NCI-H69 (cell line): Measurements from ENCODE around the gene OR13D1.
"Not testable (repeated sequence)": the region's sequence is repeated elsewhere in the genome, so short reads cannot be mapped to it uniquely, and the experiment has no call there.

Source experiments
- DNase-seq: peaks from one replicate; lab custom pipeline; 2025; lab: John Stamatoyannopoulos, UW

Gene OR13D1, protein sequence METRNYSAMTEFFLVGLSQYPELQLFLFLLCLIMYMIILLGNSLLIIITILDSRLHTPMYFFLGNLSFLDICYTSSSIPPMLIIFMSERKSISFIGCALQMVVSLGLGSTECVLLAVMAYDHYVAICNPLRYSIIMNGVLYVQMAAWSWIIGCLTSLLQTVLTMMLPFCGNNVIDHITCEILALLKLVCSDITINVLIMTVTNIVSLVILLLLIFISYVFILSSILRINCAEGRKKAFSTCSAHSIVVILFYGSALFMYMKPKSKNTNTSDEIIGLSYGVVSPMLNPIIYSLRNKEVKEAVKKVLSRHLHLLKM

GRCh38 chr9:104694218-104694617, at the start of gene OR13D1:
TSS of gene OR13D1 (plus strand) at chr9:104694518. CDS start at chr9:104694518, 0 bp downstream.
- no peak for DNase-seq

DNA sequence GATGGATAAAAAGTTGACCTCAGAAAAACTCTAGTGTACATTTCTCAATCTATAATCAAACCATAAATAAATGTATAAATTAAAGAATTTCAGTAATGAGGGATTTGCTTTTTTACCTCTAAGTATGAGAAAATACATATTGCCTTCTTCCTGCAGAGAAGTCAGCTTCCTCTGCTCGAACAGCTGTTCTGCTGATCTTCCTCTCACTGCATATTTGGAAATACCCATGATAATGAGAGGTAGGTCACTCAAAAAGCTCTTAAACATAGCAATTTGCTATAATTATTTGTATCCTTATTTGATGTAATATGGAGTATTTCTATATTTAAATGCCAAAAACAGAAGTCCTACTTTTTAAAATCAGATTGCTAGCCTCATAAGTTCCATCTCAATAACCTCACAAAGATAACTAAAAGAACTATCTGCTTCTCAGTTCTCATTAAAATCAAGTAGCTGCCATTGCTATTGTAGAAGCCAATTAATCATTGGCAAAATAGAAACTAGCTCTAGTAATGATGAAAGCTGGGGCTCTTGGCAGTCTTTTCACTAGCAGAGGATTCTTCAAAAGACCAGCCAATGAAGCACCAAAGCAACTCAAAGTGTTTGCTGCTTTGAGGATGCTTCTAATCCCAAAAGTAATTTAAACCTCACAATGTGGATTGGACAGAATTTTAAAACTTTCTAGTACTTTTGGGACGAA, 35.7 kb upstream of the OR13D1 start:
- peak; percentile 6 for DNase-seq

DNA sequence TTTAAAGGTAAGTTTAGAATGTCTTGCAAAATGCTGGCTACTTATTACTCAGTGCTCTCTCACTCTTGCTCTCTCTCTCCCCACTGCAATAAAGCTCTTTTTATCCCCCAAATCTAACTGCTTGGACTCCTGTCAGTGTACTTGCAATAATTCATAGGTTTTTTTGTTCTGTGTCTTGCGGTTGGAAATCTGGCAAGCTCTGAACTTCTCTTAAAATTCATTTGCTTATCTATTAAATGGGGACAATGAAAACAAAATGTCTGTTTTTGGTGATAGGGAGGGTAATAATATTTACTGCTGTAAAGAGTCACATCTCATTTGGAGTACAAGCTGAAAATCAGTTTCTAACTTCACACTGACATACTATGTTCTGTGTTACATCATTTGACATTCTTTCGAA, 18.7 kb upstream of the OR13D1 start:
- DNase-seq = no peak

- peak; percentile 80 for DNase-seq
These were observed 11.7 kb upstream of the OR13D1 start for GRCh38 chr9:104682642-104683041.

GRCh38 chr9:104686081-104686480, 8.2 kb upstream of the OR13D1 start:
- DNase-seq = no peak

- DNase-seq = no peak
These were observed 6.0 kb downstream of the OR13D1 start for GRCh38 chr9:104700306-104700705.

GRCh38 chr9:104708737-104709136, 14.4 kb downstream of the OR13D1 start:
- not testable (repeated sequence) for DNase-seq

DNA sequence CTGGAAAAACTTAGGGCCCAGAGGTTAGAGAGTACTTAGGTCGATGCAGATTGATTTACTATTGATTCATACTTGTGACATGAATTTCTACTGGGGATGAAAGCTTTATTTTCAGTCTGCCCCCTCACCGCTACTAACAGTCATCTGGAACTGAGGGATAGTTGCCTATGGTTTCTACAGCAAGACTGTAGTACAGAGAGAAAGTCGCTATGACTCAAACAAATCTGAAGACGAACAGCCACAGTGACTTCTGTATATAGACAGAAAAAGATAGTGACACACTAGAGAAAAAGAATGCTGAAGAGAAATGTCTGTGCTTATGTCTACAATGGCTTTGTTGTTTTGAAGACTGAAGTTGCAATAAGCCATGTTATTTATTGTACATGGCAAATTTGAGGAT, 17.3 kb downstream of the OR13D1 start:
- DNase-seq = no peak

- peak; percentile 75 for DNase-seq
These were observed 30.7 kb downstream of the OR13D1 start for GRCh38 chr9:104725014-104725413.

- no peak for DNase-seq
These were observed 44.1 kb downstream of the OR13D1 start for GRCh38 chr9:104738452-104738851.

GRCh38 chr9:104740621-104741020, 46.3 kb downstream of the OR13D1 start:
- DNase-seq = no peak

DNA sequence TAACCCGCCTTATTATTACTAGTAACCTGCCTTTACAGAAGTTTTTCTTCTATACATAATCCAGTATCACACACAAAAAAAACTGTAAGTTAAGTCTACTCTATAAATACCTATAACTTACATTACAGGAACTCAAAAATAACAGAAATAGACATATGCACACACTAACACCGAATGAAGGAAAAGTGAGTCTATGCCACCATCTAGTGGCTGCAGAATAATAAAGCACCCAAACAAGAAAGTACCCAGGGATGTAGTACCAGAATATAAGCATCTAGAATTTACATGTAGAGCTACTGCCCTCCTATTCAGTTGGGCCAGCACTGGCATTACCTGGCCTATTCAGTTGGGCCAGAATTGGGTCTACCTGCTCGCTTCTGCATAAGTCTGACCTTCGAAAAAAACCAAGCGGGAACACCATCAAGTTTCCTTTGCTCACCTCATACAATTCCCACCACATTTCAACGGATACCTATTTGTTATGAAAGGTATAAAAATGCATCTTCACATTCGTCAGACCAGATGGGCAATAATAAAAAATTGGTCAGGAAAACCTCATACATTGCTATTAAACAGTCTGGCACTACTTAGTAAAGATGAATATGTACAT, 49.2 kb downstream of the OR13D1 start:
- DNase-seq = peak; percentile 70
